Effector memory CD8-positive, alpha-beta T cell (primary cell): ENCODE measurements around the gene ZNF503.

ENCODE experiments used
- ATAC-seq: fragments of 150-1000 bp; cut with Tn5 transposase; replicated peaks from 2 replicates; pipeline ENCODE4 v1.10.0; 2021; ENCODE audit warnings: mild to moderate bottlenecking, moderate library complexity
- DNase-seq, 3 experiments: peaks; one replicate each; pipeline ENCODE4 v3.0.0; 2021
- H3K27ac Mint-ChIP-seq, 2 donors: one replicate each; pipeline ENCODE4 v1.8.0; 2022; ENCODE audit warnings: mild to moderate bottlenecking in 2 of 2, mixed read lengths in 2 of 2, moderate library complexity in 2 of 2
- H3K27me3 Mint-ChIP-seq, 2 donors: one replicate each; pipeline ENCODE4 v1.8.0; 2022; ENCODE audit warnings: mixed read lengths in 2 of 2
- H3K36me3 Mint-ChIP-seq: one replicate; pipeline ENCODE4 v1.8.0; 2022; ENCODE audit warnings: mild to moderate bottlenecking, moderate library complexity, mixed read lengths; ENCODE audit not compliant: insufficient read depth
- H3K4me1 Mint-ChIP-seq, 2 donors: one replicate each; pipeline ENCODE4 v1.8.0; 2022; ENCODE audit warnings: low read depth in 2 of 2, mixed read lengths in 2 of 2
- H3K4me3 Mint-ChIP-seq, 2 donors: one replicate each; pipeline ENCODE4 v1.8.0; 2022; ENCODE audit warnings: mild to moderate bottlenecking in 2 of 2, mixed read lengths in 2 of 2, moderate library complexity in 2 of 2
- H3K9me3 Mint-ChIP-seq, 2 donors: one replicate each; pipeline ENCODE4 v1.8.0; 2022; ENCODE audit warnings: mixed read lengths in 2 of 2

ZNF503 gene

DNA sequence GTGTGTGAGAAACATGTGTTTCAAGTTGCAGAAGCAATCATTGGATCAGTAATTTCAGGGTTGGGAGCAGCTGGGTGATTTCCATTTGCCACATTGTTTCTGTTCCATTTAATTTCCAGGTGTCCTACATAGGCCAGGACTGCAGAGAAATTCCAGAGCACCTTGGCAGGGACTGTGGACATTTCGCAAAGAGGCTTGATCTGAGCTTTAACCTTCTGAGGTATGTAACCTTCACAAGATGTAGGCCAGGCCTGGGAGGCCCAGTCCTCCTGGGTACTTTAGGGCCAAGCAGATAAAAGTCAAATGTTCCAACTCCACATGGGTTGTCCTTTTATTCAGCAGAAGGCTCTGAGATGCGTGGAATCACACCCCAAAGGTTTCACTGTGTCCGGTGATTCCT is 36.7 kb upstream of the ZNF503 start:
- Mint-ChIP-seq H3K27ac (no peak overlapping the region), H3K4me3 (no peak overlapping the region), H3K27me3 (peaks cover 53 to 66% of the 10 kb centered on the region in 2 donors), H3K36me3 (no peaks in the 10 kb centered on the region), H3K4me1 (no peaks in the 10 kb centered on the region), H3K9me3 (peaks cover 3 to 8% of the 10 kb centered on the region in 2 donors)
- ATAC-seq (no peak), DNase-seq (no peak)

DNA sequence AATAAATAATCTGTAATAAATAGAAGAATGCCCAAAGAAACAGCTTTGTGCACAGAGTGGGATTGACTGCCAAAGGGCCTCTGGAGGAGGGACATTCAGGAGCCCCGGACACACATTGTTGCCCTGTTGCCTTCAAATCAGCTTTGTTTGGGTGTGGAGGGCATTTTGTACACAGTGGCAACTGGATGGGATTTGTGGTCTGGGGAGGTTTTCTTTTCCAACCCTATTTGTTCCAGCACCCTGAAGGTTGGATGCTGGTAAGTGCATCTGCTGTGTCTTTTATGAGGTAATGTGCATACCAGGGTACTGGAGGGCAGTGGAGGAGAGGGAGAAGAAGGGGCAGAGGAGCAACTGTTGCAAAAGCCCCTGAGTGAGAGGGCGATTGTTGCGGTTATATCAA is 36.1 kb upstream of the ZNF503 start:
- H3K4me1 Mint-ChIP-seq, result no peaks in the 10 kb centered on the region
- peaks cover 3 to 6% of the 10 kb centered on the region in 2 donors for H3K9me3 Mint-ChIP-seq
- ATAC-seq, result no peak
- H3K36me3 Mint-ChIP-seq, result no peaks in the 10 kb centered on the region
- no peak overlapping the region for H3K4me3 Mint-ChIP-seq
- H3K27ac Mint-ChIP-seq, result no peak overlapping the region
- H3K27me3 Mint-ChIP-seq, result peaks cover 58 to 71% of the 10 kb centered on the region in 2 donors
- DNase-seq, result no peak

DNA sequence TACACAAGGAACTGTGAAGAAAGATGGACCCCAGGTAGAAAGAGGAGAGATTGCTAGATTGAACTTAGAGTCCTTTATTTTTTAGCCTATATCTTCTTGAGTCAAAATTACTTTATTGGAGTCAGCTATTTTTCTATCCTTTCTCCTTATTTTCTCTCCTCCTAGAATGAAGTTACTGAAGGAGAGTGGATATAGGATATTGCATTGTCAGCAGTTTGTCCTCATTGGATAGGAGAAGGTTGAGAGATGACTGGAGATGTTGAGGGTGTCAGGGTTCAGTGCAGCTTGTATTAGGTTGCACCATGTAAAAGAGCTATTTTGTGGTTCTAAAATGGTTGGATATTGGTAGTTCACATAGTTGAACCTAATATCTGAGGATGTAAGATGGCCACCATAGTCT is 35.3 kb upstream of the ZNF503 start:
- Mint-ChIP-seq H3K36me3 (no peaks in the 10 kb centered on the region), H3K4me3 (no peak overlapping the region), H3K27ac (no peak overlapping the region), H3K4me1 (peaks cover 0 to under 1% of the 10 kb centered on the region in 2 donors), H3K27me3 (peaks cover 56 to 79% of the 10 kb centered on the region in 2 donors), H3K9me3 (no peaks in the 10 kb centered on the region)
- ATAC-seq, result no peak
- DNase-seq, result no peak

DNA sequence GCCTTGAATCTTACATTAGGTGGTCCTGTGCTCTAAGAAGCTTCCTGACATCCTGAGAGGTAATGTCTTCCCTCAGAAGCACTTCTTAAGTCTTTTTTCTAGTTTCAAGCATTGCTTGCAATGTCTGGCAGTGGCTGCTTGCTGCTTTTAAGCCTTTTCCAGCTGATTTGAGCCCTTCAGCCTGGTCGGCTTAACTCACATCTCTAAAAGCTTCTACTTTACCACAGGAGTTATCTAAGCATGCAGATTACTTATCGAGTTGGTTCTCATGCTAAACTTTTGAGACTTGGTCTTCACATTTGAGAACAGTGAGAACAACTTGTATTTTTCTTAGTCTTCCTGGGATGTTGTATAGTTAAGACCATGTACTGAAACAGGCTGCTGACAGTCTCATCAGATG is 33.7 kb upstream of the ZNF503 start:
- DNase-seq (no peak), ATAC-seq (no peak)
- peaks cover 56 to 89% of the 10 kb centered on the region in 2 donors for H3K27me3 Mint-ChIP-seq
- H3K9me3 Mint-ChIP-seq, result no peaks in the 10 kb centered on the region
- H3K27ac Mint-ChIP-seq, result no peak overlapping the region
- H3K4me3 Mint-ChIP-seq, result no peak overlapping the region
- H3K36me3 Mint-ChIP-seq, result no peaks in the 10 kb centered on the region
- H3K4me1 Mint-ChIP-seq, result peaks cover 0 to 2% of the 10 kb centered on the region in 2 donors

DNA sequence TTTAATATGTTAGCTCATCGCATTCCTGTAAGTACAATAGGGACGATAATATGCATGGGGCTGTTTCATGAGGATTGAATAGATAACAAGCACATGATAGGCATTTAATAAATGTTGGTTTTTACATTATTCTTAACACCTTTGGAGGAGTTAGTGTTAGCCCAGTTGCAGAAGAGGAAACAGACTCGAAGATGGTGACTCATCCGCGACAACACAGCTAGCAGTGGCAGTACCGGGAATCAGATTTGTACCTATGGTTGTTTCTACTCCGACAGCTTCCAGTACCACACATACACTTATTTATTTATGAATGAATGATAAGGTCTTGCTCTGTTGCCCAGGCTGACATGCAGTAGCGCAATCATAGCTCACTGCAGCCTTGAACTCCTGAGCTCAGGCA is 32.7 kb upstream of the ZNF503 start:
- no peak for ATAC-seq
- H3K4me3 Mint-ChIP-seq, result no peak overlapping the region
- H3K27me3 Mint-ChIP-seq, result peaks cover 55 to 89% of the 10 kb centered on the region in 2 donors
- no peaks in the 10 kb centered on the region for H3K36me3 Mint-ChIP-seq
- H3K4me1 Mint-ChIP-seq, result peaks cover 0 to 2% of the 10 kb centered on the region in 2 donors
- H3K9me3 Mint-ChIP-seq, result no peaks in the 10 kb centered on the region
- H3K27ac Mint-ChIP-seq, result no peak overlapping the region
- DNase-seq, result no peak

- Mint-ChIP-seq H3K27ac (no peak overlapping the region), H3K4me3 (no peak overlapping the region), H3K9me3 (no peaks in the 10 kb centered on the region), H3K36me3 (no peaks in the 10 kb centered on the region), H3K27me3 (peaks cover 54 to 91% of the 10 kb centered on the region in 2 donors), H3K4me1 (peaks cover 0 to 2% of the 10 kb centered on the region in 2 donors)
- ATAC-seq (no peak), DNase-seq (no peak)
These were observed 31.7 kb upstream of the ZNF503 start for GRCh38 chr10:75433216-75433615.

DNA sequence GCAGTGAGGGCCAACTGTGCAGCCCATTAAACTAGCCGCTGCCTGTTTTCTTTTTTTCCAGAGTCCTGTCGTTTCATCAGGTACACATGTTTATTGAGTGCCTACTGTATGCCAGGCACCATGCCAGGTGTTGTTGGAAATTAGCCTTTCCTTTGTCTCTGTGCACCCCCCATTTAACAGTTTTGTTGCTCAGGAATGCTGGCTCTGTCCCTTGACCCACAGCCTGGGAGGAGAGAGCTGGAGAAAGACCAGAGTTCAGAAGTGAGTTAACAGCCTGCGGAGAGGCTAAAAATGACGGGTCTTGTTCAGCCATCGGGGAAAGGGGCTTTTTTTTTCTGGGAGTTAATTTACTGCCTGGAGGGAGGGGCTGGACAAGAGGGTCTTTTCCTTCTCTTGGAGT is 31.2 kb upstream of the ZNF503 start:
- no peak for ATAC-seq
- Mint-ChIP-seq H3K4me3 (no peak overlapping the region), H3K36me3 (no peaks in the 10 kb centered on the region), H3K4me1 (peaks cover 0 to 2% of the 10 kb centered on the region in 2 donors), H3K27me3 (peaks cover 53 to 89% of the 10 kb centered on the region in 2 donors), H3K9me3 (no peaks in the 10 kb centered on the region), H3K27ac (no peak overlapping the region)
- no peak for DNase-seq

- no peak for ATAC-seq
- no peaks in the 10 kb centered on the region for H3K9me3 Mint-ChIP-seq
- H3K4me1 Mint-ChIP-seq, result peaks cover 0 to 2% of the 10 kb centered on the region in 2 donors
- H3K27me3 Mint-ChIP-seq, result peaks cover 47 to 84% of the 10 kb centered on the region in 2 donors
- no peak overlapping the region for H3K27ac Mint-ChIP-seq
- DNase-seq, result no peak
- H3K36me3 Mint-ChIP-seq, result no peaks in the 10 kb centered on the region
- peak overlapping the region in 1 of 2 donors; percentile 62 for H3K4me3 Mint-ChIP-seq
These were observed 30.6 kb upstream of the ZNF503 start for GRCh38 chr10:75432176-75432575.

DNA sequence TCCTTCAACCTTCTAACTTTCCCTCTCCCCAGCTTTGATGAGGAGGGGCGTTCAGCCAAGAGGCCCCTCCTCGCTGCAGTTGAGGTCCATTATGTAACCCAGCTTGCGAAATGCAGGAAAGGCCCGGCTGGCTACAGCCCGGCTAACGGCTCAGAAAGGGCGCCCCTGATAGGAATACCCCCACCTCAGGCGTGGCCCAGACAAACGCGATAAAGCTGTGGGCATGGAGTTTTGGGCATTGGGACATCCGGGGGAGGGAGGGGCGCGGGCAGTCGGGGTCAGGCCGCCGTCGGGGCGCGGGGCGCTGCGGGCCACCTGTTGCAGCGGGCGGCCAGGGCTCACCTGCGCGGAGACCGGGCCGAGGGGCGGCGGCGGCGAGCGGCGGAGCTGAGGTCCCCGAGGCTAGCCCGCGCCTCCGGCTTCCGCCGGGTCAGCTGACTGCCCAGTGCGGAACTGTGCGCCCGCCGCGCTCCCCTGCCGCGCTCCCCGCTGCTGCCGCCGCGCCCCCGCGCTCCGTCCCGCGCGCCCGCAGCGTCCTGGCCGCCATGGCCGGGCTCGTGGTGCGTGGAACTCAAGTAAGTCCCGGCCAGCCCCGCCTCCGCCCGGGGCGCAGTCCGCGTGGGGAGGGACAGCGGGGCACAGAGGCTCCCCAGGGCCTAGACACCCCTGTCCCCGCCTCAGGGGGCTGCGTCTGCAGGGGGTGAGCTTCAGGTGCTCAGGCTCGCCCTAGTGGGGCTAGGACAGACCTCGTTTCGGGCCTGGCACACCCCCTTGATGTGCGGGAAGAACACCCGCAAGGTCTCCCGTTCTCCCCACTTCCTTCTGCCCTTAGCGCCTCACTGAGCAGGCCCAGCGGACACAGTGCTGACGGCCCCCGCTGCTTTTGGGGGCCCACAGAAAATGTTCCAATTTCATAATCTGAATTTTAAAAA is 29.9 kb upstream of the ZNF503 start, which contains the start of gene LRMDA:
TSS of gene LRMDA (plus strand) at position 445 of the 932 bp plus-strand sequence.
- Mint-ChIP-seq H3K9me3 (no peaks in the 10 kb centered on the region), H3K27me3 (peaks cover 40 to 76% of the 10 kb centered on the region in 2 donors), H3K4me3 (peak within 1 kb of the TSS in 1 of 2 donors; percentile 62), H3K4me1 (peaks cover 0 to 2% of the 10 kb centered on the region in 2 donors), H3K27ac (no peak within 1 kb of the TSS), H3K36me3 (no peaks in the 10 kb centered on the region)
- DNase-seq, result no peak
- ATAC-seq, result no peak

DNA sequence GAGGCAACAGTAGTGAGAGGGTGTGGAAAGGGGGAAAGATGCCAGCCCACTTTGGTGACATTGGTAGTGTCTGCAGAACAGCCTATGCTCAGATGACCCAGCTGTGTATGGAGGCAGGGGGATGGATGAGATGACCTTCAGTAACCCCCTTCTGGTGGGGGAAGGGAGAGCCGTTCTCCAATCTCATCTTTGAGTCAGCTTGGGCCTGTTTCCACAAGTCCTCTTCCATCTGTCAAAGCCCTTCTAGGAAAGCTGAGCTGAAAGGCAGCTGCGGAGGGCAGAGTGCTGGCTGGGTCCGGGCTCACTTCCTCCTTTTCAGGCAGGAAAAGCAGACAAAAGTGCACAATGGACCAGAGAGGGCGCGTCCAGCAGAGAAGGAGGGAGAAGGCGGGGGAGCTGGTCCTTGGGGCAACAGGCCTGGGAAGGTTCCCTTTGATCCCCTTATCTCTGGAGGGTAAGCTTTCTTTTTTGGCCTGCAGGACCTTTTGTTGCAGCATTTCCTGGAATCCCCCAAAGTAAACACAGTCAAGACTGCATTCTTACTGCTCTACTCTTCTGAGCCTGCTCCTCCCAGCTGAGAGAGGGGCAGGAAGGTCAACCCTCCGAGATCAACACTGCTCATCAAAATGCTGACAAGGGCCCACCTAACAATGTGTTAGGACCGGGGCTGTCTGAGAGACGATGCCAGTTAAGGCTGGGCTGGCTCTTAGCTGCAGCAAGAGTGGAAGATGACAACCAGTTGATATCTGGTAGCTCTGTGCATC is 28.6 kb upstream of the ZNF503 start:
- Mint-ChIP-seq H3K4me1 (peaks cover 0 to 2% of the 10 kb centered on the region in 2 donors), H3K9me3 (no peaks in the 10 kb centered on the region), H3K27ac (no peak overlapping the region), H3K4me3 (no peak overlapping the region), H3K36me3 (no peaks in the 10 kb centered on the region), H3K27me3 (peaks cover 35 to 70% of the 10 kb centered on the region in 2 donors)
- DNase-seq (no peak), ATAC-seq (no peak)

DNA sequence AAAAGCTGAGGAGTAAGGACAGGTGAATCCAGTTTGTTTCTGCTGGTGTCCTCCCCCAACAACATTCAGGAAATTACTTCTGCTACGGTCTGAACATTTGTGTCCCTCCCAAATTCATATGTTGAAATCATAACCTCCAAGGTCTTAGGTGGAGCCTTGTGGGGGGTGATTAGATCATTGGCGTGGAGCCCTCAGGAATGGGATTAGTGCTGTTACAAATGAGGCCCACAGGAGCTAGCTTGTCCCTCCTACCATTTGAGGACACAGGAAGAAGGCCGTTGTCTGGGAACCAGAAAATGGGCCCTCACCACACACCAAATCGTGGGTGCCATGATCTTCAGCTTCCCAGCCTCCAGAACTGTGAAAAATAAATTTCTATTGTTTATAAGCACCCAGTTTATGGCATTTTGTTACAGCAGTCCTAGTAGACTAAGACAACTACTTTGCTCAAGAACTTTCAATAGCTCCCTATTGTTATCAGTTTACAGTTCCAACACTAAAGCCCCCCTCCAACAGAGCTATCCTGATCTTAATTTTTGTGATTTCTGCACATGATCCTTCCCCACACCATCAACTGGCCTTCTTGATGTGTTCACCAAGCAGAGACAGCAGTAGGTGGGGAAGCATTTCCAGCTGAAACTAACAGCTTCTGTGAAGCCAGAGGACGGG is 27.7 kb upstream of the ZNF503 start:
- Mint-ChIP-seq H3K4me1 (peaks cover 0 to 2% of the 10 kb centered on the region in 2 donors), H3K4me3 (no peak overlapping the region)
- no peak for ATAC-seq

DNA sequence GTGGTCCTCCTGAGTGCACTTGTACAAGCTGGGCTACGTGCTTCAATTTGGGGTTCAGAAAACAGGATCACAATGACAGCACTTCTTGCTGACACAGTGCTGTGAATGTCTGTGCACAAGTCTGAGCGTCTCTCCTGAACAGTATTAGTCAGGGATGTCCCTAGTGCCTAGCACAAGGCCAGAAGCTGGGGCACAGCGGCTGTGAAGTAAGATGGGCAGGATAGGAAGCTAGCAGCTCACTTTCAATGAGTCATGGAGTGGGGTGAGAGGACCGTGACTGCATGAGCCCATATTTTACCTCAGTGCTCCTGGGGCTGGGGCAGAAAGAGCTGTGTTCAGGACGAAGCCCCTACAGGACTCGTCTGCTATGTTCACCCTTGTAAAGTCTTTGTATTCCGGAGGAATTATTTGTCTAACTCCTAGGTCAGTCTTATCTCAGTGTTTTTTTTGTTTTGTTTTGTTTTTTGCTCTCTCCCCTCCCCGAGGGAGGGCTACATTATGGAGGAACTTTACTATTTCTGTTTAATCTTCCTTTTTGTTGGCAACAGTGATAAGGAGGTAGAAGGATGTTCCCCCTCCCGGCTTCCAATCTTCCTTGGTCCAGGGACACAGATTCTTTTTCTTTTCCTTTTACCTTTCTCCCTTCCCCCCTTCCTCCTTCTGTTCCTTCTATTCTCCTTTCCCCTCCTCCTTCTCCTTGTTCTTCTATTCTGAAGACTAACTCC is 27.0 kb upstream of the ZNF503 start:
- ATAC-seq (no peak), DNase-seq (no peak)
- H3K4me3 Mint-ChIP-seq, result no peak overlapping the region
- no peaks in the 10 kb centered on the region for H3K9me3 Mint-ChIP-seq
- peaks cover 0 to 2% of the 10 kb centered on the region in 2 donors for H3K4me1 Mint-ChIP-seq
- no peaks in the 10 kb centered on the region for H3K36me3 Mint-ChIP-seq
- no peak overlapping the region for H3K27ac Mint-ChIP-seq
- H3K27me3 Mint-ChIP-seq, result peaks cover 28 to 55% of the 10 kb centered on the region in 2 donors

More for the DNA sequence above, 27.7 kb upstream of the ZNF503 start:
- Mint-ChIP-seq H3K9me3 (no peaks in the 10 kb centered on the region), H3K27ac (no peak overlapping the region), H3K27me3 (peaks cover 35 to 61% of the 10 kb centered on the region in 2 donors), H3K36me3 (no peaks in the 10 kb centered on the region)
- DNase-seq, result no peak

DNA sequence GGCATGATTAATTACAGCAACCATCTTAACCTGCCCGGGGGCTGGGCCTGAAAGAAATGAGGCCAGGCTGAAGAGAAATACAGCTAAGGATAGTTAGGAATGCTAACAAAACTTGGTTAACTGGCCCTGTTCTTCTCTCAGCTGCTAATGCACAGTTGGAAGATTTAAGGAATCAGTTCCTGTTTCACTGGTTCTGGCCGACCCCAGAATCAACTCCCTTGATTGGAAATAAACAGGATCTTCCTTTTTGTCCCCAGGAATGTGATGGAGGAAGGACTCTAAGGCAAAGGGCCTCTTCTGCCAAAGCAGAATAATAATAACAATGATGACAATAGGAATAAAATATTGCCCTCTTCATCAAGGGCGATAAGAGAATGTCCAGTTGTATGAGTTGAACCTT is 26.4 kb upstream of the ZNF503 start:
- Mint-ChIP-seq H3K4me1 (peaks cover 0 to 2% of the 10 kb centered on the region in 2 donors), H3K36me3 (no peaks in the 10 kb centered on the region), H3K27ac (no peak overlapping the region), H3K4me3 (no peak overlapping the region), H3K9me3 (no peaks in the 10 kb centered on the region), H3K27me3 (peaks cover 27 to 55% of the 10 kb centered on the region in 2 donors)
- ATAC-seq, result no peak
- no peak for DNase-seq
